Sigmoid colon (tissue), 7 donors: ENCODE data around the gene VSIG1. TPM values are rescaled to one million over a fixed set of nuclear protein-coding genes. Genes with fewer than 3 reads are reported as not detected.

Source experiments
- DNase-seq: peaks from one replicate; pipeline ENCODE4 v3.0.0-alpha.2; 2019
- H3K27ac ChIP-seq, 4 donors: fragments of 200-600 bp; sonication (generic); one replicate each; pipeline ENCODE4 v1.5.1; 2016 to 2019; ENCODE audit warnings: mild to moderate bottlenecking in 1 of 4
- H3K27me3 ChIP-seq, 3 donors: fragments of 200-600 bp; sonication (generic); one replicate each; pipeline ENCODE4 v1.5.1; 2019; ENCODE audit warnings: mild to moderate bottlenecking in 1 of 3
- H3K36me3 ChIP-seq, 4 donors: fragments of 200-600 bp; sonication (generic); one replicate each; pipeline ENCODE4 v1.5.1; 2016 to 2019
- H3K4me1 ChIP-seq, 4 donors: fragments of 200-600 bp; sonication (generic); one replicate each; pipeline ENCODE4 v1.5.1; 2017 to 2019
- H3K4me3 ChIP-seq, 4 donors: fragments of 200-600 bp; sonication (generic); one replicate each; pipeline ENCODE4 v1.5.1; 2017 to 2019; ENCODE audit warnings: mild to moderate bottlenecking in 2 of 4, moderate library complexity in 1 of 4
- H3K9me3 ChIP-seq, 4 donors: fragments of 200-600 bp in 3 of 4; sonication (generic) in 3 of 4; one replicate each; pipeline versions ENCODE4 v1.5.1 to v1.6.1; 2013 to 2019
- CTCF ChIP-seq, 4 experiments: fragments of 450-650 bp in 3 of 4; fragments of 200-600 bp in 1 of 4; IDR thresholded peaks; one replicate each; pipeline ENCODE4 v1.5.1; 2016 to 2019; ENCODE audit warnings: antibody characterized with exemption in 4 of 4, mild to moderate bottlenecking in 3 of 4, moderate library complexity in 2 of 4
- EP300 ChIP-seq, 4 donors: sonication (generic); formaldehyde crosslinking; IDR thresholded peaks; one replicate each; pipeline ENCODE4 v1.6.1; 2017; ENCODE audit warnings: antibody characterized with exemption in 4 of 4
- POLR2A ChIP-seq, 2 donors: fragments of 450-650 bp; IDR thresholded peaks; one replicate each; pipeline ENCODE4 v1.6.1; 2016; ENCODE audit warnings: antibody characterized with exemption in 2 of 2, mild to moderate bottlenecking in 2 of 2, moderate library complexity in 2 of 2
- POLR2AphosphoS5 ChIP-seq, 4 donors: sonication (generic); formaldehyde crosslinking; IDR thresholded peaks; one replicate each; pipeline ENCODE4 v1.6.1; 2017; ENCODE audit warnings: antibody characterized with exemption in 4 of 4
- WGBS, 2 donors: extraction: QIAGEN DNeasy Blood & Tissue Kit; methylation state at CpG; one replicate each; pipeline ENCODE4 v1.1.7; 2013; 5-methylcytosine and 5-hydroxymethylcytosine counted together
- intact Hi-C: fragments of 100-400 bp; cut with DNase I; formaldehyde crosslinking; loops from one replicate; pipeline ENCODE4 v1.15.1; 2023
- polyA plus RNA-seq, 3 donors: library from polyadenylated mRNA; stranded (reverse); fragments of 200-250 nt; gene quantifications; one replicate each; pipeline ENCODE4 v1.2.3, GENCODE V29; 2013
- total RNA-seq, 4 donors: library from RNA; depleted of rRNA; stranded (reverse); fragments of >200 nt; gene quantifications; one replicate each; pipeline ENCODE4 v1.1.0, GENCODE V29; 2016
- donor health status: healthy with polysubstance abuse.
- donor health status: Bipolar disorder and iron deficiency.
- donor health status: healthy.

Gene VSIG1
- total and polyA plus RNA-seq, 7 donors: 0.36 to 0.64 TPM; not detected in 5

- WGBS, 2 donors: 68 to 86% methylated on average over 5 of the region's 5 CpGs
- no peaks in the 10 kb centered on the region for H3K4me1 ChIP-seq
- no peaks in the 10 kb centered on the region for H3K27me3 ChIP-seq
- no peak for TF ChIP-seq POLR2A (IDR thresholded peaks at IDR 0.05)
- TF ChIP-seq EP300 (IDR thresholded peaks at IDR 0.05): no peak
- no peak for TF ChIP-seq CTCF (IDR thresholded peaks at IDR 0.05)
- no peak for TF ChIP-seq POLR2AphosphoS5 (IDR thresholded peaks at IDR 0.05)
- H3K36me3 ChIP-seq: no peaks in the 10 kb centered on the region
- no peak for DNase-seq
- no peak overlapping the region for H3K4me3 ChIP-seq
- no peaks in the 10 kb centered on the region for H3K9me3 ChIP-seq
- no peak overlapping the region for H3K27ac ChIP-seq
- intact Hi-C loops: no loop called here
Measured at GRCh38 chrX:108032944-108033343, 11.9 kb upstream of the VSIG1 start.

- intact Hi-C loops: no loop called here
Measured at GRCh38 chrX:108033890-108034289, 11.0 kb upstream of the VSIG1 start.

DNA sequence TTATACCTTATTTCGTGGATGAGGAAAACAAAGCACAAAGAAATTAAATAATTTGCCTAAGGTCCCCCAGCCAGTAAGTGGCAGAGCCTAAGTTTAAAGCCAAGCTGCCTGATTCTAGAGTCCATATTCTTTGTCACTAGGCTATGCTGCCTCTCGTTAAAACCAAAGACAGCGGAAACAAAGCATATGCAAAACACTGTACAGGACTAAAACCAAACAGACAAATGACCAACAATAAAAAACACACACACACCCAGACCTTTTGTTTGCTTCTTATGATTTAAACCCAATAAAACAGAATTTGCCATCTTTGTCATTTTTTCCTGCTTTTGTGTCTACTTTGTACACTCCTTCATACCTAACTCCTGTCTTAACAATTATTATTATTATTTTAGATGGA, 10.1 kb upstream of the VSIG1 start:
- H3K4me1 ChIP-seq: no peaks in the 10 kb centered on the region
- no peaks in the 10 kb centered on the region for H3K9me3 ChIP-seq
- WGBS, 2 donors: 18 to 68% methylated on average over 3 of the region's 3 CpGs
- DNase-seq: no peak
- H3K36me3 ChIP-seq: no peaks in the 10 kb centered on the region
- peaks cover 0 to 2% (median 0%) of the 10 kb centered on the region in 3 donors for H3K27me3 ChIP-seq
- TF ChIP-seq POLR2A (IDR thresholded peaks at IDR 0.05) (no peak), POLR2AphosphoS5 (IDR thresholded peaks at IDR 0.05) (no peak)
- no peak overlapping the region for H3K4me3 ChIP-seq
- intact Hi-C loops: no loop called here
- no peak overlapping the region for H3K27ac ChIP-seq

More at GRCh38 chrX:108033890-108034289, 11.0 kb upstream of the VSIG1 start:
- Histone ChIP-seq H3K4me3 (no peak overlapping the region), H3K9me3 (no peaks in the 10 kb centered on the region), H3K36me3 (no peaks in the 10 kb centered on the region), H3K27ac (no peak overlapping the region), H3K27me3 (no peaks in the 10 kb centered on the region), H3K4me1 (no peaks in the 10 kb centered on the region)
- DNase-seq: no peak
- TF ChIP-seq POLR2AphosphoS5 (IDR thresholded peaks at IDR 0.05) (no peak), CTCF (IDR thresholded peaks at IDR 0.05) (no peak), EP300 (IDR thresholded peaks at IDR 0.05) (no peak), POLR2A (IDR thresholded peaks at IDR 0.05) (no peak)
- 60 to 77% methylated on average over 3 of the region's 3 CpGs for WGBS, 2 donors

DNA sequence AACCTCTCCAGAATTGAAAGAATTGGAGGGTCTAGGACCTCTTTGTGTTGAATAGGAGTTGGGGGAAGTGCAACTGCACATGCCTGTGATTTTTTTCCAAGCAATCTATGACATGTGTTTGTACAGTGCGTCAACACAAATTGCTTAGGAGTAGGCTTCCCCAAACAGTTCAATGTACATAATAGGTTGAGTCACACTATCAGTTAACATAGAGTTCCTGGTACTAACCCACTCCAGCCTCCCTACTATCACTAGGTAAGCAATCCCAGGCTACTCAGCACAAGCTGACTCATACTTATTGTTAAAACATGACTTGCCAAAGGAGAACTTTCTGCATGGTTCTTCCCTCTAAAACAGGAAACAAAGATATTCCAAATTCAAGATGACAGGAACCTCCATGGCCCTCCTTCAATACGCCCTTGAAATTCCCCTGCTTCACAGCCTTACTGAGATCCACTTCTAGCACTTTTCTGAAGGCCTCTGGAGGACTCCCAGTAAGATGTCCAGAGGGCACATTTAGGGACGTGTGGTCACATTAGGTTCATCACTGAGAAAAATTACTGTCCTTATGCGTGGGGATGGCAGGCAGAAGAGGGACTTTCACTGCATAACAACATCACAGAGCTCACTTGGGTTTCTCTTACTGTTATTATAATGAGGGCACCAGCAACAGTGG, 8.4 kb upstream of the VSIG1 start:
- Histone ChIP-seq H3K9me3 (no peaks in the 10 kb centered on the region), H3K27ac (no peak overlapping the region), H3K27me3 (peaks cover 0 to 2% (median 0%) of the 10 kb centered on the region in 3 donors), H3K36me3 (no peaks in the 10 kb centered on the region), H3K4me3 (no peak overlapping the region), H3K4me1 (no peaks in the 10 kb centered on the region)
- intact Hi-C loops: no loop called here
- no peak for DNase-seq
- no peak for TF ChIP-seq EP300 (IDR thresholded peaks at IDR 0.05)
- TF ChIP-seq CTCF (IDR thresholded peaks at IDR 0.05): no peak
- no peak for TF ChIP-seq POLR2AphosphoS5 (IDR thresholded peaks at IDR 0.05)
- no peak for TF ChIP-seq POLR2A (IDR thresholded peaks at IDR 0.05)
- 40 to 69% methylated on average over 4 of the region's 4 CpGs for WGBS, 2 donors

GRCh38 chrX:108049649-108050048, 4.8 kb downstream of the VSIG1 start:
- no peaks in the 10 kb centered on the region for H3K4me1 ChIP-seq
- H3K36me3 ChIP-seq: no peaks in the 10 kb centered on the region
- no peak overlapping the region for H3K4me3 ChIP-seq
- intact Hi-C loops: no loop called here
- no peak overlapping the region for H3K27ac ChIP-seq
- WGBS, 2 donors: 71 to 83% methylated on average over 1 of the region's 1 CpG
- TF ChIP-seq POLR2AphosphoS5 (IDR thresholded peaks at IDR 0.05): no peak
- no peak for TF ChIP-seq EP300 (IDR thresholded peaks at IDR 0.05)
- no peak for TF ChIP-seq CTCF (IDR thresholded peaks at IDR 0.05)
- no peak for TF ChIP-seq POLR2A (IDR thresholded peaks at IDR 0.05)
- no peaks in the 10 kb centered on the region for H3K9me3 ChIP-seq
- no peak for DNase-seq
- no peaks in the 10 kb centered on the region for H3K27me3 ChIP-seq
